Measurements from ENCODE around the gene MAP3K5.

MAP3K5 gene

GRCh38 chr6:136611133-136611532, 181.1 kb downstream of the MAP3K5 start:
- no peaks in the 10 kb centered on the region for H3K9me3 ChIP-seq (ENCODE audit: insufficient read depth, low read depth, low read length)
- no peaks in the 10 kb centered on the region for H3K4me1 ChIP-seq (ENCODE audit: control insufficient read depth in 1 of 2, insufficient read depth in 2 of 2, low read length in 2 of 2)
- no peak overlapping the region for H3K4me3 ChIP-seq (ENCODE audit: low read depth, low read length)
- H3K4me2 ChIP-seq (ENCODE audit: low read length): no peak overlapping the region
- no peak overlapping the region for H2AFZ ChIP-seq (ENCODE audit: insufficient read depth, low read length, poor library complexity)
- no peaks in the 10 kb centered on the region for H3K36me3 ChIP-seq (ENCODE audit: control insufficient read depth in 1 of 2, insufficient read depth in 2 of 2, low read length in 2 of 2)
- no peak overlapping the region for H4K8ac ChIP-seq (ENCODE audit: low read depth, low read length)
- no peak overlapping the region for H4K12ac ChIP-seq (ENCODE audit: low read depth, low read length)
- WGBS (ENCODE audit: extremely low coverage, insufficient coverage, insufficient read length): no CpG with 5 or more reads among the region's 2 CpGs
- H2BK120ac ChIP-seq (ENCODE audit: insufficient read depth, low read length, poor library complexity): no peak overlapping the region
- H3K14ac ChIP-seq (ENCODE audit: low read length): no peak overlapping the region
- no peak overlapping the region for H3K18ac ChIP-seq (ENCODE audit: low read length)
- H3K4ac ChIP-seq (ENCODE audit: low read depth, low read length): no peak overlapping the region
- no peak overlapping the region for H2BK5ac ChIP-seq (ENCODE audit: low read depth, low read length, poor library complexity)
- H3K79me2 ChIP-seq (ENCODE audit: control insufficient read depth, insufficient read depth, low read length, poor library complexity): no peaks in the 10 kb centered on the region
- H4K91ac ChIP-seq (ENCODE audit: low read depth, low read length): no peak overlapping the region
- H3K23ac ChIP-seq (ENCODE audit: low read length): no peak overlapping the region
- H3K27me3 ChIP-seq (ENCODE audit: insufficient read depth, low read length): no peaks in the 10 kb centered on the region
- DNase-seq: no peak
- peaks cover 2% of the 10 kb centered on the region for H3K79me1 ChIP-seq (ENCODE audit: low read length)
- no peak overlapping the region for H2BK12ac ChIP-seq (ENCODE audit: low read length)
- no peak overlapping the region for H3K27ac ChIP-seq (ENCODE audit: low read depth, low read length)
- H3K9ac ChIP-seq (ENCODE audit: low read length): no peak overlapping the region
- no peak overlapping the region for H2AK5ac ChIP-seq (ENCODE audit: low read length)

GRCh38 chr6:136609873-136610706, 182.2 kb downstream of the MAP3K5 start:
- Histone ChIP-seq H3K36me3 (ENCODE audit: control insufficient read depth in 1 of 2, insufficient read depth in 2 of 2, low read length in 2 of 2) (no peaks in the 10 kb centered on the region), H4K91ac (ENCODE audit: low read depth, low read length) (no peak overlapping the region), H3K79me1 (ENCODE audit: low read length) (peaks cover 2% of the 10 kb centered on the region), H3K23ac (ENCODE audit: low read length) (no peak overlapping the region), H3K9ac (ENCODE audit: low read length) (no peak overlapping the region), H3K4me2 (ENCODE audit: low read length) (no peak overlapping the region), H4K8ac (ENCODE audit: low read depth, low read length) (no peak overlapping the region), H3K14ac (ENCODE audit: low read length) (no peak overlapping the region), H3K79me2 (ENCODE audit: control insufficient read depth, insufficient read depth, low read length, poor library complexity) (no peaks in the 10 kb centered on the region), H2BK5ac (ENCODE audit: low read depth, low read length, poor library complexity) (no peak overlapping the region), H2BK120ac (ENCODE audit: insufficient read depth, low read length, poor library complexity) (no peak overlapping the region), H3K4ac (ENCODE audit: low read depth, low read length) (no peak overlapping the region), H2AFZ (ENCODE audit: insufficient read depth, low read length, poor library complexity) (no peak overlapping the region), H3K27me3 (ENCODE audit: insufficient read depth, low read length) (no peaks in the 10 kb centered on the region), H4K12ac (ENCODE audit: low read depth, low read length) (no peak overlapping the region), H3K27ac (ENCODE audit: low read depth, low read length) (no peak overlapping the region), H3K18ac (ENCODE audit: low read length) (no peak overlapping the region), H3K4me1 (ENCODE audit: control insufficient read depth in 1 of 2, insufficient read depth in 2 of 2, low read length in 2 of 2) (no peaks in the 10 kb centered on the region), H2AK5ac (ENCODE audit: low read length) (no peak overlapping the region), H3K9me3 (ENCODE audit: insufficient read depth, low read depth, low read length) (no peaks in the 10 kb centered on the region), H2BK12ac (ENCODE audit: low read length) (no peak overlapping the region), H3K4me3 (ENCODE audit: low read depth, low read length) (no peak overlapping the region)
- WGBS (ENCODE audit: extremely low coverage, insufficient coverage, insufficient read length): no CpG with 5 or more reads among the region's 4 CpGs
- peak; percentile 8 to 28 for DNase-seq

- Histone ChIP-seq H3K14ac (ENCODE audit: low read length) (no peak overlapping the region), H3K36me3 (ENCODE audit: control insufficient read depth in 1 of 2, insufficient read depth in 2 of 2, low read length in 2 of 2) (no peaks in the 10 kb centered on the region), H3K4me1 (ENCODE audit: control insufficient read depth in 1 of 2, insufficient read depth in 2 of 2, low read length in 2 of 2) (no peaks in the 10 kb centered on the region), H3K23ac (ENCODE audit: low read length) (no peak overlapping the region), H3K9me3 (ENCODE audit: insufficient read depth, low read depth, low read length) (no peaks in the 10 kb centered on the region), H3K79me1 (ENCODE audit: low read length) (peaks cover 2% of the 10 kb centered on the region), H3K4ac (ENCODE audit: low read depth, low read length) (no peak overlapping the region), H3K4me3 (ENCODE audit: low read depth, low read length) (no peak overlapping the region), H2BK120ac (ENCODE audit: insufficient read depth, low read length, poor library complexity) (no peak overlapping the region), H4K91ac (ENCODE audit: low read depth, low read length) (no peak overlapping the region), H2BK5ac (ENCODE audit: low read depth, low read length, poor library complexity) (no peak overlapping the region), H4K12ac (ENCODE audit: low read depth, low read length) (no peak overlapping the region), H3K79me2 (ENCODE audit: control insufficient read depth, insufficient read depth, low read length, poor library complexity) (no peaks in the 10 kb centered on the region), H2AFZ (ENCODE audit: insufficient read depth, low read length, poor library complexity) (no peak overlapping the region), H3K18ac (ENCODE audit: low read length) (no peak overlapping the region), H3K4me2 (ENCODE audit: low read length) (no peak overlapping the region), H3K9ac (ENCODE audit: low read length) (no peak overlapping the region), H3K27ac (ENCODE audit: low read depth, low read length) (no peak overlapping the region), H2BK12ac (ENCODE audit: low read length) (no peak overlapping the region), H4K8ac (ENCODE audit: low read depth, low read length) (no peak overlapping the region), H3K27me3 (ENCODE audit: insufficient read depth, low read length) (no peaks in the 10 kb centered on the region), H2AK5ac (ENCODE audit: low read length) (no peak overlapping the region)
- DNase-seq: no peak
- WGBS (ENCODE audit: extremely low coverage, insufficient coverage, insufficient read length): no CpG with 5 or more reads among the region's 3 CpGs
Observed at GRCh38 chr6:136608991-136609390, 183.3 kb downstream of the MAP3K5 start.

GRCh38 chr6:136607932-136608772, 184.1 kb downstream of the MAP3K5 start:
- Histone ChIP-seq H3K4me3 (ENCODE audit: low read depth, low read length) (no peak overlapping the region), H2BK5ac (ENCODE audit: low read depth, low read length, poor library complexity) (no peak overlapping the region), H3K27me3 (ENCODE audit: insufficient read depth, low read length) (no peaks in the 10 kb centered on the region), H3K4me2 (ENCODE audit: low read length) (no peak overlapping the region), H3K23ac (ENCODE audit: low read length) (no peak overlapping the region), H2AK5ac (ENCODE audit: low read length) (no peak overlapping the region), H3K18ac (ENCODE audit: low read length) (no peak overlapping the region), H3K4ac (ENCODE audit: low read depth, low read length) (no peak overlapping the region), H3K36me3 (ENCODE audit: control insufficient read depth in 1 of 2, insufficient read depth in 2 of 2, low read length in 2 of 2) (no peaks in the 10 kb centered on the region), H3K27ac (ENCODE audit: low read depth, low read length) (no peak overlapping the region), H3K14ac (ENCODE audit: low read length) (no peak overlapping the region), H3K79me2 (ENCODE audit: control insufficient read depth, insufficient read depth, low read length, poor library complexity) (no peaks in the 10 kb centered on the region), H4K8ac (ENCODE audit: low read depth, low read length) (no peak overlapping the region), H2BK120ac (ENCODE audit: insufficient read depth, low read length, poor library complexity) (no peak overlapping the region), H2AFZ (ENCODE audit: insufficient read depth, low read length, poor library complexity) (no peak overlapping the region), H3K9me3 (ENCODE audit: insufficient read depth, low read depth, low read length) (no peaks in the 10 kb centered on the region), H4K12ac (ENCODE audit: low read depth, low read length) (no peak overlapping the region), H3K9ac (ENCODE audit: low read length) (no peak overlapping the region), H3K79me1 (ENCODE audit: low read length) (peaks cover 2% of the 10 kb centered on the region), H3K4me1 (ENCODE audit: control insufficient read depth in 1 of 2, insufficient read depth in 2 of 2, low read length in 2 of 2) (no peaks in the 10 kb centered on the region), H2BK12ac (ENCODE audit: low read length) (no peak overlapping the region), H4K91ac (ENCODE audit: low read depth, low read length) (no peak overlapping the region)
- DNase-seq: peak; percentile 62 to 91
- no CpG with 5 or more reads among the region's 12 CpGs for WGBS (ENCODE audit: extremely low coverage, insufficient coverage, insufficient read length)

Data from trophoblast cell (in vitro differentiated cells and primary cell).